ENCODE measurements around the gene LHFPL6. TPM values are rescaled to one million over a fixed set of nuclear protein-coding genes. Genes with fewer than 3 reads are reported as not detected.
A peak's percentile ranks its signal among the peaks of the same experiment; 100 is the strongest.

LHFPL6 gene
- total RNA-seq, 1 donor from 2014 or later: 38.5 TPM

DNA sequence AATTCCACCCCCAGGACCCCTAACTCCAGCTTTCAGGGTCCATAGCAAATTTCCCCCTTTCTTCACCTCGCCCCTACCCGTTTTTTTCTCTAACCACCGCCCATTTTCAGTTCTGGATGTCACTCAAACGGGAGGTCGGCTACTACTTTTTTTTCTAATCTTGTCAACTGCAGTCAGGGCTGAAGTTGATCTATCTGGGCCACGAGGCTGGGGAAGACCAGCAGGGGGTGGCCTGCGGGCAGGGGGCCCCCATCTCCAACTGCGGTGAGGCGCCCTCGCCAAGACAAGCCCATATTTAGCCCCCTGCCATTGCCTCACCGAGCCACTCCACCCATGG lies 748 bp downstream of the LHFPL6 start:
- H3K27ac Mint-ChIP-seq (ENCODE audit: unreplicated experiment): peak overlapping the region; percentile 65
- H3K4me3 Mint-ChIP-seq (ENCODE audit: unreplicated experiment): peak overlapping the region; percentile 98
- H3K27me3 Mint-ChIP-seq (ENCODE audit: unreplicated experiment): peaks cover 7% of the 10 kb centered on the region
- no peak for TF ChIP-seq CTCF (IDR thresholded peaks at IDR 0.05; ENCODE audit: unreplicated experiment)
- DNase-seq (ENCODE audit: low spot score): no peak
- H3K9me3 Mint-ChIP-seq (ENCODE audit: unreplicated experiment): no peaks in the 10 kb centered on the region
- H3K4me1 Mint-ChIP-seq (ENCODE audit: unreplicated experiment): peaks cover 45% of the 10 kb centered on the region
- H3K36me3 Mint-ChIP-seq (ENCODE audit: low read depth, unreplicated experiment): no peaks in the 10 kb centered on the region

DNA sequence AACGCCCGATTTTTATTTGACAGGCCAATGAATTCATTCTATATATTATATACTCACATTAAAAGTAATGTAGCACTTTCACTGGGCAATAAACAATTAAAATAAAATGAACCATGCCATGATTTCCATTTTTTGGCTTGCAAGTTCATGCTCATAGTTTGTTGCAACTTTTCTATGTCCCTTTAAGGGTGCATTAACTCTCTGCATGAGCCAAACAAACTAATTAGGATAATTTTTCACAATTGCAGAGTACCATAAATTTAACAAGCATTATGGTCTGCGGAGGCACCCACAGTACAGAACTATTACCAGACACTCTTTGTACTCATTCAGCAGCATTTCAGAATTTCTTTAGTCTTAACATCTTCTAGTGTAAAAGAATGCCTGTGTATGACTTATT lies 1.4 kb downstream of the LHFPL6 start:
- H3K27me3 Mint-ChIP-seq (ENCODE audit: unreplicated experiment): peaks cover 7% of the 10 kb centered on the region
- TF ChIP-seq CTCF (IDR thresholded peaks at IDR 0.05; ENCODE audit: unreplicated experiment): no peak
- no peaks in the 10 kb centered on the region for H3K9me3 Mint-ChIP-seq (ENCODE audit: unreplicated experiment)
- peak overlapping the region; percentile 98 for H3K4me3 Mint-ChIP-seq (ENCODE audit: unreplicated experiment)
- DNase-seq (ENCODE audit: low spot score): no peak
- no peaks in the 10 kb centered on the region for H3K36me3 Mint-ChIP-seq (ENCODE audit: low read depth, unreplicated experiment)
- H3K4me1 Mint-ChIP-seq (ENCODE audit: unreplicated experiment): peaks cover 47% of the 10 kb centered on the region
- H3K27ac Mint-ChIP-seq (ENCODE audit: unreplicated experiment): peak overlapping the region; percentile 65

DNA sequence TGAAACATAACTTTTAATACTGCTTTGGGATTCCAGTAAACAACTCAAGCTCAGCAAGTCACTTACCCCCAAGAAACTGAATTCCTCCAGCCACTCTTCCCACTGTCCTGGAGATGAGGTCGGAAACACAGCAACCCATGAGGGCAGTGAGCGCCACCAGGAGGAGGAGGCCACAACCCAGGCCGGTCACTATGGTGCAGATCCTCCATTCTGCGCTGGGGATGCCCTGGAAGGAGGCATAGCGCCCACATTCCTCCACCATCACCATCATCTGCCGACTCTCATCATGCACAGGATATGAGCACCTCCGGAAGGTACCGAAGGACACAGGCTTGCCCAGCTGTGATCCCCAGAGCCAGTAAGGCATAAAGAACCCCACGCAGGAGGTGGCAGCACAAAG lies 2.2 kb downstream of the LHFPL6 start:
- H3K27me3 Mint-ChIP-seq (ENCODE audit: unreplicated experiment): peaks cover 7% of the 10 kb centered on the region
- no peak for TF ChIP-seq CTCF (IDR thresholded peaks at IDR 0.05; ENCODE audit: unreplicated experiment)
- peak; percentile 38 for DNase-seq (ENCODE audit: low spot score)
- no peaks in the 10 kb centered on the region for H3K9me3 Mint-ChIP-seq (ENCODE audit: unreplicated experiment)
- H3K4me3 Mint-ChIP-seq (ENCODE audit: unreplicated experiment): peak overlapping the region; percentile 45
- peaks cover 47% of the 10 kb centered on the region for H3K4me1 Mint-ChIP-seq (ENCODE audit: unreplicated experiment)
- no peak overlapping the region for H3K27ac Mint-ChIP-seq (ENCODE audit: unreplicated experiment)
- H3K36me3 Mint-ChIP-seq (ENCODE audit: low read depth, unreplicated experiment): peaks cover 4% of the 10 kb centered on the region

- Mint-ChIP-seq H3K4me3 (ENCODE audit: unreplicated experiment) (no peak overlapping the region), H3K27ac (ENCODE audit: unreplicated experiment) (no peak overlapping the region), H3K9me3 (ENCODE audit: unreplicated experiment) (no peaks in the 10 kb centered on the region), H3K27me3 (ENCODE audit: unreplicated experiment) (peaks cover 7% of the 10 kb centered on the region), H3K36me3 (ENCODE audit: low read depth, unreplicated experiment) (peaks cover 10% of the 10 kb centered on the region), H3K4me1 (ENCODE audit: unreplicated experiment) (peaks cover 47% of the 10 kb centered on the region)
- no peak for TF ChIP-seq CTCF (IDR thresholded peaks at IDR 0.05; ENCODE audit: unreplicated experiment)
- DNase-seq (ENCODE audit: low spot score): no peak
Observed at GRCh38 chr13:39599842-39600241, 3.2 kb downstream of the LHFPL6 start.

- H3K27me3 Mint-ChIP-seq (ENCODE audit: unreplicated experiment): peaks cover 7% of the 10 kb centered on the region
- no peak overlapping the region for H3K27ac Mint-ChIP-seq (ENCODE audit: unreplicated experiment)
- no peak overlapping the region for H3K4me3 Mint-ChIP-seq (ENCODE audit: unreplicated experiment)
- no peak for TF ChIP-seq CTCF (IDR thresholded peaks at IDR 0.05; ENCODE audit: unreplicated experiment)
- H3K9me3 Mint-ChIP-seq (ENCODE audit: unreplicated experiment): no peaks in the 10 kb centered on the region
- DNase-seq (ENCODE audit: low spot score): no peak
- peaks cover 46% of the 10 kb centered on the region for H3K4me1 Mint-ChIP-seq (ENCODE audit: unreplicated experiment)
- peaks cover 13% of the 10 kb centered on the region for H3K36me3 Mint-ChIP-seq (ENCODE audit: low read depth, unreplicated experiment)
Observed at GRCh38 chr13:39599012-39599411, 4.0 kb downstream of the LHFPL6 start.
